Adrenal gland (tissue), 5 donors: ENCODE measurements around the gene FOCAD.

Experiments used
- CTCF ChIP-seq, 6 experiments: fragments of 450-650 bp in 4 of 6; fragments of 200-600 bp in 2 of 6; sonication (generic) in 1 of 6; IDR thresholded peaks; 1 replicate in 5 of 6; 2 replicates in 1 of 6; pipeline versions ENCODE4 v1.5.1 to v1.8.0; 2016 to 2021; ENCODE audit warnings: antibody characterized with exemption in 6 of 6, mild to moderate bottlenecking in 2 of 6, moderate library complexity in 1 of 6
- POLR2A ChIP-seq, 2 donors: fragments of 450-650 bp; IDR thresholded peaks; one replicate each; pipeline ENCODE4 v1.6.1; 2017; ENCODE audit warnings: antibody characterized with exemption in 2 of 2, mild to moderate bottlenecking in 2 of 2, moderate library complexity in 1 of 2
- donor health status: DM: no; HTN: no; CAD: no.

- TF ChIP-seq CTCF (IDR thresholded peaks at IDR 0.05) (peak in 2 of 6 experiments; percentile 15 to 20), POLR2A (IDR thresholded peaks at IDR 0.05) (no peak)
These were observed 347.2 kb downstream of the FOCAD start, which contains the start of gene HACD4 for GRCh38 chr9:21031091-21031807.
